ENCODE data around the gene TNFSF15. TPM values are rescaled to one million over a fixed set of nuclear protein-coding genes. Genes with fewer than 3 reads are reported as not detected.

TNFSF15 gene
- total and polyA plus RNA-seq, 9 donors, result 0.02 to 0.53 (median 0.24) TPM

GRCh38 chr9:114769624-114770023, 36.2 kb downstream of the TNFSF15 start:
- Histone ChIP-seq H3K4me3 (no peak overlapping the region), H3K36me3 (no peaks in the 10 kb centered on the region), H3K27me3 (no peaks in the 10 kb centered on the region), H3K4me1 (ENCODE audit: insufficient read depth) (no peaks in the 10 kb centered on the region), H3K9me3 (no peaks in the 10 kb centered on the region), H3K27ac (no peak overlapping the region)
- DNase-seq, result no peak
- 7 to 11% (median 9%) methylated on average over 1 of the region's 1 CpG for WGBS, 3 donors
- TF ChIP-seq EP300 (IDR thresholded peaks at IDR 0.05), result no peak
- intact Hi-C loops (cut with DNase I), result no loop called here

GRCh38 chr9:114763220-114763619, 42.6 kb downstream of the TNFSF15 start:
- Histone ChIP-seq H3K4me1 (ENCODE audit: insufficient read depth) (no peaks in the 10 kb centered on the region), H3K27me3 (no peaks in the 10 kb centered on the region), H3K27ac (no peak overlapping the region), H3K9me3 (peaks cover 0 to 3% of the 10 kb centered on the region in 2 donors), H3K4me3 (no peak overlapping the region), H3K36me3 (no peaks in the 10 kb centered on the region)
- DNase-seq, result no peak
- TF ChIP-seq CTCF (IDR thresholded peaks at IDR 0.05) (no peak), EP300 (IDR thresholded peaks at IDR 0.05) (no peak), POLR2A (IDR thresholded peaks at IDR 0.05) (no peak)
- intact Hi-C loops (cut with DNase I), result no loop called here
- 49 to 59% (median 58%) methylated on average over 4 of the region's 4 CpGs for WGBS, 3 donors

- Histone ChIP-seq H3K36me3 (no peaks in the 10 kb centered on the region), H3K4me1 (ENCODE audit: insufficient read depth) (no peaks in the 10 kb centered on the region), H3K9me3 (peaks cover 0 to 3% of the 10 kb centered on the region in 2 donors), H3K4me3 (no peak overlapping the region), H3K27me3 (no peaks in the 10 kb centered on the region), H3K27ac (no peak overlapping the region)
- DNase-seq, result no peak
- intact Hi-C loops (cut with DNase I), result no loop called here
- 69 to 82% (median 80%) methylated on average over 2 of the region's 2 CpGs for WGBS, 3 donors
- no peak for TF ChIP-seq EP300 (IDR thresholded peaks at IDR 0.05)
- no peak for TF ChIP-seq CTCF (IDR thresholded peaks at IDR 0.05)
- TF ChIP-seq POLR2A (IDR thresholded peaks at IDR 0.05), result no peak
Measured at GRCh38 chr9:114761523-114761922, 44.3 kb downstream of the TNFSF15 start.

- H3K9me3 ChIP-seq, result peaks cover 0 to 3% of the 10 kb centered on the region in 2 donors
- no peaks in the 10 kb centered on the region for H3K36me3 ChIP-seq
- no peak overlapping the region for H3K4me3 ChIP-seq
- no peak for DNase-seq
- 68 to 75% (median 73%) methylated on average over 7 of the region's 7 CpGs for WGBS, 3 donors
- H3K4me1 ChIP-seq (ENCODE audit: insufficient read depth), result no peaks in the 10 kb centered on the region
- no peak overlapping the region for H3K27ac ChIP-seq
- H3K27me3 ChIP-seq, result no peaks in the 10 kb centered on the region
- intact Hi-C loops (cut with DNase I), result loop anchor here in 1 of 4 donors (10.0 kb wide), 1 partner anchor 65 kb away; no protein-coding TSS in a partner anchor
- TF ChIP-seq POLR2A (IDR thresholded peaks at IDR 0.05), result no peak
- no peak for TF ChIP-seq EP300 (IDR thresholded peaks at IDR 0.05)
- no peak for TF ChIP-seq CTCF (IDR thresholded peaks at IDR 0.05)
Measured at GRCh38 chr9:114759512-114760341, 46.1 kb downstream of the TNFSF15 start.

GRCh38 chr9:114757984-114758383, 47.9 kb downstream of the TNFSF15 start:
- Histone ChIP-seq H3K27me3 (no peaks in the 10 kb centered on the region), H3K4me3 (no peak overlapping the region), H3K9me3 (peaks cover 0 to 3% of the 10 kb centered on the region in 2 donors), H3K27ac (no peak overlapping the region), H3K36me3 (no peaks in the 10 kb centered on the region), H3K4me1 (ENCODE audit: insufficient read depth) (no peaks in the 10 kb centered on the region)
- WGBS, 3 donors, result 50 to 63% (median 58%) methylated on average over 9 of the region's 9 CpGs
- no peak for DNase-seq
- intact Hi-C loops (cut with DNase I), result loop anchor here in 1 of 4 donors (10.0 kb wide), 1 partner anchor 63 kb away; no protein-coding TSS in a partner anchor
- TF ChIP-seq POLR2A (IDR thresholded peaks at IDR 0.05) (no peak), CTCF (IDR thresholded peaks at IDR 0.05) (no peak)

Data from ovary (tissue), 9 donors.